ENCODE data around the gene FHOD3.

FHOD3 gene

GRCh38 chr18:36543991-36544725 is 246.6 kb downstream of the FHOD3 start:
- TF ChIP-seq EZH2phosphoT487 (IDR thresholded peaks at IDR 0.05; ENCODE audit: low read length) (no peak), CTCF (IDR thresholded peaks at IDR 0.05; ENCODE audit: low read length) (no peak), EZH2 (optimal IDR thresholded peaks at IDR 0.05; ENCODE audit: low read depth, low read length) (no peak)
- Histone ChIP-seq H3K9ac (ENCODE audit: low read length) (no peak overlapping the region), H4K20me1 (ENCODE audit: insufficient read depth, low read length) (no peaks in the 10 kb centered on the region), H2AFZ (ENCODE audit: low read length) (no peak overlapping the region), H3K4me1 (ENCODE audit: low read length) (no peaks in the 10 kb centered on the region), H3F3A (ENCODE audit: insufficient read depth, low read length) (no peaks in the 10 kb centered on the region), H3K36me3 (replicated peaks; ENCODE audit: insufficient read depth, low read length) (no peaks in the 10 kb centered on the region), H3K9me3 (replicated peaks; ENCODE audit: insufficient read depth, low read length) (no peaks in the 10 kb centered on the region), H3K79me2 (ENCODE audit: low read length) (no peaks in the 10 kb centered on the region), H3K4me3 (ENCODE audit: low read length) (no peak overlapping the region), H3K9me2 (replicated peaks; ENCODE audit: insufficient read depth, low read length) (no peaks in the 10 kb centered on the region), H3K27me3 (replicated peaks; ENCODE audit: insufficient read depth, low read length) (no peaks in the 10 kb centered on the region), H3K27ac (ENCODE audit: low read length) (no peak overlapping the region), H3K4me2 (ENCODE audit: low read depth, low read length) (no peak overlapping the region)
- DNase-seq, result no peak

- Histone ChIP-seq H3K9me3 (replicated peaks; ENCODE audit: insufficient read depth, low read length) (no peaks in the 10 kb centered on the region), H3K9ac (ENCODE audit: low read length) (no peak overlapping the region), H3K4me3 (ENCODE audit: low read length) (no peak overlapping the region), H2AFZ (ENCODE audit: low read length) (no peak overlapping the region), H3K4me2 (ENCODE audit: low read depth, low read length) (no peak overlapping the region), H3K4me1 (ENCODE audit: low read length) (no peaks in the 10 kb centered on the region), H3F3A (ENCODE audit: insufficient read depth, low read length) (no peaks in the 10 kb centered on the region), H3K79me2 (ENCODE audit: low read length) (no peaks in the 10 kb centered on the region), H3K27me3 (replicated peaks; ENCODE audit: insufficient read depth, low read length) (no peaks in the 10 kb centered on the region), H3K36me3 (replicated peaks; ENCODE audit: insufficient read depth, low read length) (no peaks in the 10 kb centered on the region), H4K20me1 (ENCODE audit: insufficient read depth, low read length) (no peaks in the 10 kb centered on the region), H3K27ac (ENCODE audit: low read length) (no peak overlapping the region), H3K9me2 (replicated peaks; ENCODE audit: insufficient read depth, low read length) (no peaks in the 10 kb centered on the region)
- no peak for TF ChIP-seq EZH2 (optimal IDR thresholded peaks at IDR 0.05; ENCODE audit: low read depth, low read length)
- TF ChIP-seq EZH2phosphoT487 (IDR thresholded peaks at IDR 0.05; ENCODE audit: low read length), result no peak
- TF ChIP-seq CTCF (IDR thresholded peaks at IDR 0.05; ENCODE audit: low read length), result no peak
- DNase-seq, result no peak
Measured at GRCh38 chr18:36545821-36546427, 248.4 kb downstream of the FHOD3 start.

DNA sequence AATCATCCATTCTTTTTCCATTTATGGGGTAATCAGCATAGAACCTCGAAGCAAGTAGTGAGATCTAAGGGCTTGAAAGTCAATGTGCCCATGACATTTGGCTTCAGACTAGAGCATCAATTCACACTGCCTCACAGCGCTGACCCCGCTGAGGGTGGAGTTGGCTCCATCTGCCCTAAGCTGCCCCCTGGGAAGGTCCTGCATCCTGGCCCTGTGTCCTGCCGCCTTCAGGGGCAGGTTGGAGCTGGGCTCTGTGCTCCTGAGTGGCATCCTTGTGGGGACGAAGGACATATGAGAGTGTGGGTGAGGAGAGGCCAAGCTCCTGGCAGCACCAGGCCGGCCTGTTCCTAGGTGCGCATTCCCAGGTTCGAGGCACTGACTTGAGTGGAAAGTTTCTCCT is 249.4 kb downstream of the FHOD3 start:
- Histone ChIP-seq H3K36me3 (replicated peaks; ENCODE audit: insufficient read depth, low read length) (no peaks in the 10 kb centered on the region), H3K4me3 (ENCODE audit: low read length) (no peak overlapping the region), H3K27ac (ENCODE audit: low read length) (no peak overlapping the region), H3K9me2 (replicated peaks; ENCODE audit: insufficient read depth, low read length) (no peaks in the 10 kb centered on the region), H3K9ac (ENCODE audit: low read length) (no peak overlapping the region), H3K4me2 (ENCODE audit: low read depth, low read length) (no peak overlapping the region), H3K27me3 (replicated peaks; ENCODE audit: insufficient read depth, low read length) (no peaks in the 10 kb centered on the region), H3K9me3 (replicated peaks; ENCODE audit: insufficient read depth, low read length) (no peaks in the 10 kb centered on the region), H4K20me1 (ENCODE audit: insufficient read depth, low read length) (no peaks in the 10 kb centered on the region), H2AFZ (ENCODE audit: low read length) (no peak overlapping the region), H3F3A (ENCODE audit: insufficient read depth, low read length) (no peaks in the 10 kb centered on the region), H3K79me2 (ENCODE audit: low read length) (no peaks in the 10 kb centered on the region), H3K4me1 (ENCODE audit: low read length) (no peaks in the 10 kb centered on the region)
- DNase-seq, result no peak
- TF ChIP-seq EZH2 (optimal IDR thresholded peaks at IDR 0.05; ENCODE audit: low read depth, low read length) (no peak), EZH2phosphoT487 (IDR thresholded peaks at IDR 0.05; ENCODE audit: low read length) (no peak), CTCF (IDR thresholded peaks at IDR 0.05; ENCODE audit: low read length) (no peak)

All from MM.1S (cell line).